ENCODE results near the gene CTSO. TPM values are rescaled to one million over a fixed set of nuclear protein-coding genes. Genes with fewer than 3 reads are reported as not detected.

CTSO gene
- total and polyA plus RNA-seq, 2 donors (not counting 3 experiments of a cell fraction or from before 2014, with no cell fraction given), result 7.9 to 8.5 TPM

DNA sequence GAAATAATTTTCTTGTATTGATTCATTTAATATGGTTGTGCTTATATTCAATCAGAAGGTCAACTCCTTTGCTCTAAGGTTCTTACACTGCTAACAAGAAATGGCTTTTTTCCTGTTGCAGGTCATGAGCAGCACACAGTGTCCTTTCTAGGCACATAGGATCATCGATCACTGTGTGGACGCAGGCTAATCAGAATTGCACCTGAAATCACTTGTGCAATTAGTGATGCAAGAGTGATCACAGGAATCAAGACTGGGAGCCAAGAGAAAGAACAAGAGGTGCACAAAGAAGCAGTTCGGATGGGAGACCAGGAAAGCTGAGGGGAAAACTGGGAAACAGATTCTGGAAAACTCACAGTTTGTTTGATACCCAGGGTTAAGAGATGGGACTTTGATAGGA lies 29.0 kb downstream of the CTSO start:
- no peaks in the 10 kb centered on the region for H3K36me3 ChIP-seq (ENCODE audit: control insufficient read depth in 2 of 2, extremely low read depth in 1 of 2, insufficient read depth in 2 of 2, low read length in 2 of 2)
- dilution Hi-C loops (cut with MboI; ENCODE audit: extremely low pct_ligation_motif_present, low sequenced_read_pairs), result no loop called here
- intact Hi-C loops (cut with micrococcal nuclease), result no loop called here
- H2AFZ ChIP-seq (ENCODE audit: low read depth, low read length), result no peak overlapping the region
- no peak overlapping the region for H3K4me3 ChIP-seq (replicated peaks in 1 of 3; ENCODE audit: insufficient read depth in 1 of 3, low read depth in 1 of 3, low read length in 3 of 3)
- H3K4me2 ChIP-seq (ENCODE audit: insufficient read depth, low read length), result no peak overlapping the region
- FAIRE-seq (no peak), DNase-seq (ENCODE audit: low read depth, low spot score) (no peak)
- no peak for TF ChIP-seq GATA2 (IDR thresholded peaks at IDR 0.05; ENCODE audit: insufficient read depth, insufficient read length, low read depth, low read length)
- TF ChIP-seq POLR2AphosphoS5 (IDR thresholded peaks at IDR 0.05; ENCODE audit: insufficient read depth, low read depth, low read length), result no peak
- no peak for TF ChIP-seq POLR2A (IDR thresholded peaks at IDR 0.05; ENCODE audit: low read depth, low read length)
- TF ChIP-seq MYC (IDR thresholded peaks at IDR 0.05; ENCODE audit: low read depth, low read length), result no peak
- TF ChIP-seq CTCF (IDR thresholded peaks at IDR 0.05; ENCODE audit: extremely low read depth in 1 of 2, insufficient read depth in 1 of 2, low read depth in 1 of 2, low read length in 2 of 2), result no peak
- TF ChIP-seq EZH2 (IDR thresholded peaks at IDR 0.05; ENCODE audit: borderline replicate concordance, low read depth, low read length, severe bottlenecking), result no peak
- no peak for TF ChIP-seq JUN (IDR thresholded peaks at IDR 0.05; ENCODE audit: borderline replicate concordance, insufficient read depth, insufficient read length, low read depth)
- no peak for TF ChIP-seq MAX (IDR thresholded peaks at IDR 0.05; ENCODE audit: insufficient read depth, insufficient read length)
- TF ChIP-seq FOS (IDR thresholded peaks at IDR 0.05; ENCODE audit: borderline replicate concordance, insufficient read depth, low read length), result no peak
- POLR2A ChIA-PET, result no interaction called here
- no peaks in the 10 kb centered on the region for H3K79me2 ChIP-seq (ENCODE audit: control insufficient read depth, insufficient read depth, low read length)
- CTCF ChIA-PET, result no interaction called here
- H3K9ac ChIP-seq (replicated peaks; ENCODE audit: extremely low read depth, insufficient read depth, low read length), result no peak overlapping the region
- no peaks in the 10 kb centered on the region for H3K27me3 ChIP-seq (ENCODE audit: control insufficient read depth in 2 of 2, insufficient read depth in 2 of 2, low read length in 2 of 2)
- no peak overlapping the region for H3K27ac ChIP-seq (ENCODE audit: insufficient read depth, low read depth, low read length)
- BruUV-seq (replicated peaks), result no TSS peak
- no peaks in the 10 kb centered on the region for H3K9me3 ChIP-seq (replicated peaks; ENCODE audit: control insufficient read depth, insufficient read depth, low read length)
- no peaks in the 10 kb centered on the region for H3K9me1 ChIP-seq (replicated peaks; ENCODE audit: control insufficient read depth, extremely low read depth, insufficient read depth, low read length)
- no peaks in the 10 kb centered on the region for H3K4me1 ChIP-seq (ENCODE audit: control insufficient read depth, extremely low read depth, insufficient read depth, low read length)
- no peaks in the 10 kb centered on the region for H4K20me1 ChIP-seq (replicated peaks; ENCODE audit: control insufficient read depth, extremely low read depth, insufficient read depth, low read length)

Measured in endothelial cell of umbilical vein (primary cell).